GM23248 (cell line): Measurements from ENCODE around the gene FIS1. TPM values are rescaled to one million over a fixed set of nuclear protein-coding genes. Genes with fewer than 3 reads are reported as not detected.

ENCODE experiments used
- DNase-seq: peaks from one replicate; pipeline ENCODE4 v3.0.0-alpha.2; 2015
- H2AFZ ChIP-seq: fragments of 200-600 bp; sonication (generic); 2 replicates; pipeline ENCODE4 v1.6.1; 2016; ENCODE audit warnings: antibody characterized with exemption
- H3F3A ChIP-seq: fragments of 200-600 bp; sonication (generic); 2 replicates; pipeline ENCODE4 v1.6.1; 2016; ENCODE audit warnings: mild to moderate bottlenecking, antibody characterized with exemption, mixed run types; ENCODE audit not compliant: insufficient read depth
- H3K27ac ChIP-seq: fragments of 200-600 bp; sonication (generic); 2 replicates; pipeline ENCODE4 v1.5.1; 2016; ENCODE audit warnings: mild to moderate bottlenecking
- H3K27me3 ChIP-seq: fragments of 200-600 bp; sonication (generic); replicated peaks from 2 replicates; pipeline ENCODE4 v1.6.1; 2016; ENCODE audit warnings: mild to moderate bottlenecking; ENCODE audit not compliant: insufficient read depth
- H3K36me3 ChIP-seq: fragments of 200-600 bp; sonication (generic); 2 replicates; pipeline ENCODE4 v1.6.1; 2016; ENCODE audit warnings: low read depth, mild to moderate bottlenecking
- H3K4me1 ChIP-seq: fragments of 200-600 bp; sonication (generic); 2 replicates; pipeline ENCODE4 v1.6.1; 2016; ENCODE audit warnings: mild to moderate bottlenecking; ENCODE audit not compliant: insufficient read depth
- H3K4me2 ChIP-seq: fragments of 200-600 bp; sonication (generic); one replicate; pipeline ENCODE4 v1.6.1; 2016; ENCODE audit warnings: mild to moderate bottlenecking; ENCODE audit not compliant: unreplicated experiment
- H3K4me3 ChIP-seq: fragments of 200-600 bp; sonication (generic); 2 replicates; pipeline ENCODE4 v1.5.1; 2016; ENCODE audit warnings: mild to moderate bottlenecking
- H3K79me2 ChIP-seq: fragments of 200-600 bp; sonication (generic); 2 replicates; pipeline ENCODE4 v1.6.1; 2016; ENCODE audit warnings: mild to moderate bottlenecking; ENCODE audit not compliant: insufficient read depth
- H3K9ac ChIP-seq: fragments of 200-600 bp; sonication (generic); 2 replicates; pipeline ENCODE4 v1.6.1; 2016; ENCODE audit warnings: mild to moderate bottlenecking
- H3K9me2 ChIP-seq: fragments of 200-600 bp; sonication (generic); 2 replicates; pipeline ENCODE4 v1.6.1; 2016; ENCODE audit warnings: mixed run types, mild to moderate bottlenecking, moderate library complexity; ENCODE audit not compliant: insufficient read depth
- H3K9me3 ChIP-seq: fragments of 200-600 bp; sonication (generic); one replicate; pipeline ENCODE4 v1.6.1; 2017; ENCODE audit warnings: low read depth
- H4K20me1 ChIP-seq: fragments of 200-600 bp; sonication (generic); 2 replicates; pipeline ENCODE4 v1.6.0; 2016; ENCODE audit not compliant: insufficient read depth
- EZH2 ChIP-seq: fragments of 200-600 bp; sonication (generic); IDR thresholded peaks from 2 replicates; pipeline ENCODE4 v1.6.1; 2018; ENCODE audit warnings: antibody characterized with exemption, mild to moderate bottlenecking; ENCODE audit not compliant: insufficient read depth, poor library complexity, severe bottlenecking
- EZH2phosphoT487 ChIP-seq: fragments of 200-600 bp; sonication (generic); IDR thresholded peaks from 2 replicates; pipeline ENCODE4 v1.6.1; 2018; ENCODE audit warnings: antibody characterized with exemption, moderate library complexity, mild to moderate bottlenecking, low read depth; ENCODE audit not compliant: insufficient read depth
- WGBS, 2 experiments: methylation state at CpG; one replicate each; pipeline ENCODE4 v1.1.6; 2015 to 2017; ENCODE audit warnings: low lambda C conversion rate in 2 of 2, low coverage in 1 of 2; ENCODE audit errors: missing lambda C conversion rate in 2 of 2; 5-methylcytosine and 5-hydroxymethylcytosine counted together
- in situ Hi-C: fragments of 300-500 bp; cut with MboI; formaldehyde crosslinking; loops from 2 replicates; pipeline ENCODE4 v1.15.0; 2020
- polyA plus RNA-seq: library from polyadenylated mRNA; unstranded; fragments of >200 nt; fragmentation: Nextera tagmentation; extraction: Ambion mirVana; gene quantifications from 2 replicates; pipeline ENCODE4 v1.2.1, GENCODE V29; 2016
- small RNA-seq: library from RNA; depleted of rRNA; stranded (forward); fragments of <200 nt; gene quantifications from one replicate; pipeline ENCODE3, GENCODE V24; 2014; ENCODE audit warnings: low read depth, low replicate concordance
- total RNA-seq: library from RNA; depleted of rRNA; stranded (reverse); fragments of >200 nt; shearing (Covaris generic); gene quantifications from 2 replicates; pipeline ENCODE4 v1.2.3, GENCODE V29; 2014; rRNA removed

Gene FIS1
- total and polyA plus RNA-seq, 2 experiments from 2014 or later: 193 to 235 TPM

DNA sequence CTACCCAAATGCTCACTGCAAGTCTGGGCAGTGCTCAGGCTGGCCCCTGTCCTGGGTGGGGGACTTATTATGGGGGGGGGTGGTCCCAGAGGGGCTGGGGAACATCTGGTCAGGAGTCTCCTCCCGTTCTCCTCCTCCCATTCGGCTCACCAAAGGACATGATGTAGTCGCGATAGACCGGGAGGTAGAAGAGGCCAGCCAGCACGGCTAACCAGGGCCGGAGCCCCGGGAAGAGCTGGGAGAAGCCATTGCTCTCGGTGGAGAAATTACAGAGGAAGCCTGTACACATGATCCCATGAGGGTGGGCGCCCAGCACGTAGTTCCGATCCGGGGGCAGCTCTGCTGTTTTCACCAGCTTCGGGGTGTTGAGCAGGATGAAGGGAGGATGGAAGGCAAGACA is 46.4 kb downstream of the FIS1 start:
- Histone ChIP-seq H3K27me3 (peaks cover 26% of the 10 kb centered on the region; the same call in 1 of the 2 replicates), H3K9me2 (no peaks in the 10 kb centered on the region), H3K4me3 (no peak overlapping the region), H3K36me3 (no peaks in the 10 kb centered on the region), H3K79me2 (no peaks in the 10 kb centered on the region), H3K9ac (no peak overlapping the region), H2AFZ (no peak overlapping the region), H3F3A (no peaks in the 10 kb centered on the region), H3K4me2 (no peak overlapping the region), H4K20me1 (no peaks in the 10 kb centered on the region), H3K27ac (no peak overlapping the region), H3K9me3 (no peaks in the 10 kb centered on the region), H3K4me1 (no peaks in the 10 kb centered on the region)
- in situ Hi-C loops: no loop called here
- WGBS, 2 experiments: 60 to 66% methylated on average over 9 to 14 of the region's 14 CpGs
- no peak for TF ChIP-seq EZH2phosphoT487
- TF ChIP-seq EZH2: no peak
- no peak for DNase-seq

- Histone ChIP-seq H2AFZ (no peak overlapping the region), H3K4me3 (no peak overlapping the region), H3K79me2 (no peaks in the 10 kb centered on the region), H3K4me2 (no peak overlapping the region), H3K9ac (no peak overlapping the region), H3K4me1 (no peaks in the 10 kb centered on the region), H3K36me3 (no peaks in the 10 kb centered on the region), H3K9me2 (no peaks in the 10 kb centered on the region), H3K27ac (no peak overlapping the region), H3K27me3 (peaks cover 26% of the 10 kb centered on the region; the same call in 1 of the 2 replicates), H3K9me3 (no peaks in the 10 kb centered on the region), H3F3A (no peaks in the 10 kb centered on the region), H4K20me1 (no peaks in the 10 kb centered on the region)
- 72 to 78% methylated on average over 6 to 20 of the region's 21 CpGs for WGBS, 2 experiments
- no peak for TF ChIP-seq EZH2phosphoT487
- TF ChIP-seq EZH2: no peak
- in situ Hi-C loops: no loop called here
- no peak for DNase-seq
These were observed 46.9 kb downstream of the FIS1 start for GRCh38 chr7:101197991-101198390.

DNA sequence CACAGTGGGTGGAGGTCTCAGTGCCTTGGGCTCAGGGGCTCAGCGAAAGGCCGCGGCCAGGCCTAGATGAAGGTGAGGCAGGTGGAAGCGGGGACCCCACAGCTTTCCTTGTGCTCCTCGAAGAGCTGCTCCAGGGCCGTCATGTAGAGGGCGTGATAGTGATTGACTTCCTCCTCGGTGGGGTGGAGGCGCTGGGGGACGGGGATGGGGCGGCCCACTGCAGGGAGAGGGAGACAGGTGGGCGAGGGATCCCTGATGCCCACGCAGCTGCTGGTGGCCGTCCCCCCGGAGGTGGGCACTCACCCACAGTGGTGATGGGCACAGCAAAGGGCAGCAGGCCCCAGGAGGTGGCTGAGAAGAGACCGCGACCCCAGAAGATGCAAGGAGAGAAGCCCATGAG is 49.0 kb downstream of the FIS1 start:
- no peaks in the 10 kb centered on the region for H3K36me3 ChIP-seq
- H3K79me2 ChIP-seq: no peaks in the 10 kb centered on the region
- no peaks in the 10 kb centered on the region for H4K20me1 ChIP-seq
- no peak overlapping the region for H3K27ac ChIP-seq
- H3K9me2 ChIP-seq: no peaks in the 10 kb centered on the region
- WGBS, 2 experiments: 78 to 80% methylated on average over 9 to 16 of the region's 17 CpGs
- in situ Hi-C loops: no loop called here
- TF ChIP-seq EZH2: no peak
- no peak for TF ChIP-seq EZH2phosphoT487
- H3F3A ChIP-seq: no peaks in the 10 kb centered on the region
- no peak overlapping the region for H3K9ac ChIP-seq
- no peaks in the 10 kb centered on the region for H3K9me3 ChIP-seq
- H3K4me3 ChIP-seq: no peak overlapping the region
- H3K27me3 ChIP-seq: peaks cover 7% of the 10 kb centered on the region; the same call in 1 of the 2 replicates
- DNase-seq: no peak
- H3K4me2 ChIP-seq: no peak overlapping the region
- H3K4me1 ChIP-seq: no peaks in the 10 kb centered on the region
- no peak overlapping the region for H2AFZ ChIP-seq

Small RNA genes within 50 kb of the gene (small RNA-seq; reads per million reads assigned to genes)
- not detected for gene RNU6-1104P

Other genes with a start within 250 kb of the FIS1 start
- gene MUC17, start 225.0 kb downstream of the FIS1 start, total RNA-seq: not detected in 2 replicates
- not detected in 2 replicates for gene MUC17, start 225.0 kb downstream of the FIS1 start, polyA plus RNA-seq
- 10.3 and 11.0 TPM in 2 replicates for gene TRIM56, start 159.6 kb downstream of the FIS1 start, total RNA-seq
- 8.8 and 9.2 TPM in 2 replicates for gene TRIM56, start 159.6 kb downstream of the FIS1 start, polyA plus RNA-seq
- gene SERPINE1, start 118.0 kb downstream of the FIS1 start, total RNA-seq: 1,900 and 2,000 TPM in 2 replicates
- 1,537 and 1,563 TPM in 2 replicates for gene SERPINE1, start 118.0 kb downstream of the FIS1 start, polyA plus RNA-seq
- gene AP1S1, start 90.6 kb downstream of the FIS1 start, total RNA-seq: 198 and 236 TPM in 2 replicates
- gene AP1S1, start 90.6 kb downstream of the FIS1 start, polyA plus RNA-seq: 37.4 and 38.2 TPM in 2 replicates
- gene VGF, start 79.5 kb downstream of the FIS1 start, total RNA-seq: 0.89 TPM in 1 of 2 replicates, not detected in the other
- 0.11 TPM in 1 of 2 replicates, not detected in the other for gene VGF, start 79.5 kb downstream of the FIS1 start, polyA plus RNA-seq
- not detected in 2 replicates for gene NAT16, start 64.8 kb downstream of the FIS1 start, total RNA-seq
- gene NAT16, start 64.8 kb downstream of the FIS1 start, polyA plus RNA-seq: not detected in 2 replicates
- not detected in 2 replicates for gene MOGAT3, start 44.0 kb downstream of the FIS1 start, total RNA-seq
- not detected in 2 replicates for gene MOGAT3, start 44.0 kb downstream of the FIS1 start, polyA plus RNA-seq
- gene PLOD3, start 27.5 kb downstream of the FIS1 start, total RNA-seq: 126 and 149 TPM in 2 replicates
- gene PLOD3, start 27.5 kb downstream of the FIS1 start, polyA plus RNA-seq: 189 and 190 TPM in 2 replicates
- 98.0 and 102 TPM in 2 replicates for gene ZNHIT1, start 26.9 kb downstream of the FIS1 start, total RNA-seq
- 119 and 129 TPM in 2 replicates for gene ZNHIT1, start 26.9 kb downstream of the FIS1 start, polyA plus RNA-seq
- gene CLDN15, start 7.3 kb downstream of the FIS1 start, total RNA-seq: 2.9 and 5.0 TPM in 2 replicates
- gene CLDN15, start 7.3 kb downstream of the FIS1 start, polyA plus RNA-seq: 0.81 and 1.4 TPM in 2 replicates
- 40.1 and 51.9 TPM in 2 replicates for gene IFT22, start 76.7 kb upstream of the FIS1 start, total RNA-seq
- 52.1 and 59.8 TPM in 2 replicates for gene IFT22, start 76.7 kb upstream of the FIS1 start, polyA plus RNA-seq
- 1.6 TPM in 1 of 2 replicates, not detected in the other for gene COL26A1, start 117.8 kb upstream of the FIS1 start, total RNA-seq
- gene COL26A1, start 117.8 kb upstream of the FIS1 start, polyA plus RNA-seq: not detected in 2 replicates